WTC11 (cell line): ENCODE measurements around the gene TNN. TPM values are rescaled to one million over a fixed set of nuclear protein-coding genes. Genes with fewer than 3 reads are reported as not detected.

Experiments used
- ATAC-seq: fragments of 200-7000 bp; cut with Tn5 transposase; 2 replicates; pipeline ENCODE4 v1.10.0; 2021; ENCODE audit warnings: mild to moderate bottlenecking, moderate library complexity
- CTCF ChIA-PET: fragments of 300-600 bp; sonication (Branson Sonifier 250); formaldehyde crosslinking; loops from one replicate; lab custom pipeline; 2021; ENCODE audit warnings: antibody characterized with exemption; lab: Charles Lee
- POLR2A ChIA-PET: fragments of 350-600 bp; sonication (Branson Sonifier 250); formaldehyde crosslinking; loops from one replicate; lab custom pipeline; 2021; ENCODE audit warnings: antibody characterized with exemption; lab: Charles Lee
- DNase-seq: peaks from one replicate; pipeline ENCODE4 v3.0.0; 2021; ENCODE audit warnings: low spot score
- H3K27ac Mint-ChIP-seq: 2 replicates; pipeline ENCODE4 v1.8.0; 2021; ENCODE audit warnings: mixed read lengths
- H3K27me3 Mint-ChIP-seq: 2 replicates; pipeline ENCODE4 v1.8.0; 2021; ENCODE audit warnings: low read depth, mild to moderate bottlenecking, moderate library complexity, mixed read lengths
- H3K36me3 Mint-ChIP-seq: 2 replicates; pipeline ENCODE4 v1.8.0; 2021; ENCODE audit warnings: mixed read lengths
- H3K4me1 Mint-ChIP-seq: 2 replicates; pipeline ENCODE4 v1.8.0; 2022; ENCODE audit warnings: mixed read lengths
- H3K4me3 Mint-ChIP-seq: 2 replicates; pipeline ENCODE4 v1.8.0; 2021; ENCODE audit warnings: mild to moderate bottlenecking, moderate library complexity, mixed read lengths
- H3K9me3 Mint-ChIP-seq: 2 replicates; pipeline ENCODE4 v1.8.0; 2021; ENCODE audit warnings: mixed read lengths
- EMX1 ChIP-seq: fragments of 250-450 bp; sonication (Bioruptor Pico); IDR thresholded peaks from 2 replicates; pipeline ENCODE4 v1.8.0; 2021; ENCODE audit warnings: mild to moderate bottlenecking
- FOXK1 ChIP-seq: sonication (generic); formaldehyde crosslinking; IDR thresholded peaks from 2 replicates; pipeline ENCODE4 v1.8.0; 2022; ENCODE audit warnings: mild to moderate bottlenecking, moderate library complexity, missing genetic modification reagents
- FOXP1 ChIP-seq: sonication (generic); formaldehyde crosslinking; IDR thresholded peaks from 2 replicates; pipeline ENCODE4 v1.8.0; 2022; ENCODE audit warnings: missing genetic modification reagents, mild to moderate bottlenecking, moderate library complexity, borderline replicate concordance
- GABPB1 ChIP-seq: sonication (generic); formaldehyde crosslinking; IDR thresholded peaks from 2 replicates; pipeline ENCODE4 v1.8.1; 2023; ENCODE audit warnings: mild to moderate bottlenecking, missing genetic modification reagents
- KAT7 ChIP-seq: sonication (generic); formaldehyde crosslinking; IDR thresholded peaks from 2 replicates; pipeline ENCODE4 v1.8.1; 2023; ENCODE audit warnings: missing genetic modification reagents, mild to moderate bottlenecking, borderline replicate concordance
- MAX ChIP-seq: sonication (generic); formaldehyde crosslinking; IDR thresholded peaks from 2 replicates; pipeline ENCODE4 v1.8.0; 2022; ENCODE audit warnings: mild to moderate bottlenecking, missing genetic modification reagents
- MLX ChIP-seq: sonication (generic); formaldehyde crosslinking; IDR thresholded peaks from 2 replicates; pipeline ENCODE4 v1.8.1; 2023; ENCODE audit warnings: mild to moderate bottlenecking, missing genetic modification reagents, moderate library complexity
- MXD4 ChIP-seq: fragments of 250-450 bp; sonication (Bioruptor Pico); IDR thresholded peaks from 2 replicates; pipeline ENCODE4 v1.8.0; 2021; ENCODE audit warnings: mild to moderate bottlenecking, moderate library complexity, borderline replicate concordance
- NFE2L1 ChIP-seq: sonication (generic); formaldehyde crosslinking; IDR thresholded peaks from 2 replicates; pipeline ENCODE4 v1.8.1; 2023; ENCODE audit warnings: missing genetic modification reagents
- SMAD3 ChIP-seq: sonication (generic); formaldehyde crosslinking; IDR thresholded peaks from 2 replicates; pipeline ENCODE4 v1.8.0; 2022; ENCODE audit warnings: missing genetic modification reagents, mild to moderate bottlenecking, borderline replicate concordance
- SMAD4 ChIP-seq: sonication (generic); formaldehyde crosslinking; IDR thresholded peaks from 2 replicates; pipeline ENCODE4 v1.8.0; 2022; ENCODE audit warnings: mild to moderate bottlenecking, missing genetic modification reagents
- SOX15 ChIP-seq: fragments of 250-450 bp; sonication (Bioruptor Pico); IDR thresholded peaks from 2 replicates; pipeline ENCODE4 v1.9.0; 2021; ENCODE audit warnings: mild to moderate bottlenecking
- SP1 ChIP-seq: sonication (generic); formaldehyde crosslinking; conservative IDR thresholded peaks from 2 replicates; pipeline ENCODE4 v1.8.1; 2022; ENCODE audit warnings: missing genetic modification reagents
- STAT6 ChIP-seq: sonication (generic); formaldehyde crosslinking; conservative IDR thresholded peaks from 2 replicates; pipeline ENCODE4 v1.8.1; 2023; ENCODE audit warnings: mild to moderate bottlenecking, low read depth, missing genetic modification reagents, moderate library complexity
- TEAD4 ChIP-seq: sonication (generic); formaldehyde crosslinking; IDR thresholded peaks from 2 replicates; pipeline ENCODE4 v1.8.0; 2022; ENCODE audit warnings: mild to moderate bottlenecking, missing genetic modification reagents
- TP53 ChIP-seq: sonication (generic); formaldehyde crosslinking; IDR thresholded peaks from 2 replicates; pipeline ENCODE4 v1.8.1; 2023; ENCODE audit warnings: mild to moderate bottlenecking, missing genetic modification reagents
- ZNF281 ChIP-seq: sonication (generic); formaldehyde crosslinking; IDR thresholded peaks from 2 replicates; pipeline ENCODE4 v1.8.0; 2023; ENCODE audit warnings: mild to moderate bottlenecking, missing genetic modification reagents
- ZNF416 ChIP-seq: fragments of 250-450 bp; sonication (Bioruptor Pico); IDR thresholded peaks from 2 replicates; pipeline ENCODE4 v1.9.0; 2021; ENCODE audit warnings: mild to moderate bottlenecking, inconsistent platforms
- total RNA-seq: library from RNA; stranded (reverse); gene quantifications from 3 replicates; pipeline ENCODE4 v1.2.3, GENCODE V29; 2021
- TF ChIP-seq, protein P1 (sequence below): sonication (generic); formaldehyde crosslinking; IDR thresholded peaks from 2 replicates; pipeline ENCODE4 v1.8.1; 2022; ENCODE audit warnings: low read depth, missing genetic modification reagents, borderline replicate concordance
- TF ChIP-seq, protein P2 (sequence below): sonication (generic); formaldehyde crosslinking; IDR thresholded peaks from 2 replicates; pipeline ENCODE4 v1.8.0; 2022; ENCODE audit warnings: missing genetic modification reagents
- TF ChIP-seq, protein P3 (sequence below): sonication (generic); formaldehyde crosslinking; IDR thresholded peaks from 2 replicates; pipeline ENCODE4 v1.8.1; 2023; ENCODE audit warnings: mild to moderate bottlenecking, missing genetic modification reagents, moderate library complexity

Gene TNN
- total RNA-seq, 1 experiment from 2014 or later = 0.44 TPM

DNA sequence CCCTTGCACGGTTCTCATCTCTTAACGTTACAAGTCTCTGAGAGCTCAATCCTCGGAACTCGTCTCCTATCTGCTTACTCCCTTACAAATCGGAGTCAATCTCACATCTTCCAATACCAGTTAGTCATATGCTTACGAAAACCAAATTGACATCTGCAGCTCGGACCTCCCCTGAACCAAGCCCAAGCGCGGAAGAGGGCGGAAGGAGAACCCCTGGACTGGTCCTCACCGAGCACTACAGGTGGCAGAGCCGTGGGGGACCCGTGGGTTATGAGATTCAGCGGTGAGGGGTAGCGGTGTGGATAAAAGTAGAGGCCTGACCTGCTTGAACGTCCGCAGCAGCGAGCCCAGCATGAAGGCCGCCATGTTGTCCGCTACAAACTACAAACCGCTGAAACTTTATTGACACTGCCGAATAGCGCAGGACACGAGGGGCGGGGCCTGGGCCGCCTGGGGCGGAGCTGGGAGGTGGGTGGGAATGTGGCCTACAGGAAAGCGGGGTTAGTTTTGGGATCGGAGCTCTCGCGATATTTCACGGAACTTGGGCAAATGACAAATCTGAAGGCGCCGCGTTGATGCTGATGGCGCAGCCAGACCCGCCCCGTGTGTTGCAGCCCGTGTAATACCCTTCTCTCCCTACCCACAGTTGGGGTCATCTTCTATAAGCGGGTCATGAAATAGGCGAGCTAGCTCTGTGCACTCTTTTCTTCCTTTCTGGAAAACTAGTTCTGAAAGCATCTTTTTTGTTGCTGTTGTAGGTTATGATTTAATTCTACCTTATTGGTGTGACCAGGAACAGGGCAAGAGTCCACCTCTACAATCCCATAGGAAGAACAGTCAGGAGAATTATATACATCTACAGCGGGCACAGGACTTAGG is 44.4 kb upstream of the TNN start, which contains the start of gene MRPS14:
Gene MRPS14 (minus strand): TSS at position 383 of the 879 bp plus-strand sequence. CDS start 17 bp downstream, at position 366.
- peak within 1 kb of the TSS; percentile 98 for H3K4me3 Mint-ChIP-seq
- peak; percentile 97 for ATAC-seq
- 0 out of 2 replicates have a peak, but pooled peaks have one; percentile 73 for TF ChIP-seq KAT7 (CRISPR knock-in tag)
- TF ChIP-seq MLX = no peak
- TF ChIP-seq STAT6 (CRISPR knock-in tag) = no peak
- TF ChIP-seq MXD4 (CRISPR knock-in tag) = no peak
- peak; percentile 51; the same call in 1 of the 2 replicates for TF ChIP-seq SMAD3 (CRISPR knock-in tag)
- TF ChIP-seq, protein P1, sequence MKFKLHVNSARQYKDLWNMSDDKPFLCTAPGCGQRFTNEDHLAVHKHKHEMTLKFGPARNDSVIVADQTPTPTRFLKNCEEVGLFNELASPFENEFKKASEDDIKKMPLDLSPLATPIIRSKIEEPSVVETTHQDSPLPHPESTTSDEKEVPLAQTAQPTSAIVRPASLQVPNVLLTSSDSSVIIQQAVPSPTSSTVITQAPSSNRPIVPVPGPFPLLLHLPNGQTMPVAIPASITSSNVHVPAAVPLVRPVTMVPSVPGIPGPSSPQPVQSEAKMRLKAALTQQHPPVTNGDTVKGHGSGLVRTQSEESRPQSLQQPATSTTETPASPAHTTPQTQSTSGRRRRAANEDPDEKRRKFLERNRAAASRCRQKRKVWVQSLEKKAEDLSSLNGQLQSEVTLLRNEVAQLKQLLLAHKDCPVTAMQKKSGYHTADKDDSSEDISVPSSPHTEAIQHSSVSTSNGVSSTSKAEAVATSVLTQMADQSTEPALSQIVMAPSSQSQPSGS (CRISPR knock-in tag) = no peak
- TF ChIP-seq ZNF416 (CRISPR knock-in tag) = no peak
- peak; percentile 49 for TF ChIP-seq GABPB1 (CRISPR knock-in tag)
- no peak; the same call in 1 of the 2 replicates for TF ChIP-seq FOXP1
- peak; percentile 96 for TF ChIP-seq SP1
- TF ChIP-seq EMX1 = no peak
- no peak for TF ChIP-seq TP53 (CRISPR knock-in tag)
- no peak for TF ChIP-seq TEAD4 (CRISPR knock-in tag)
- TF ChIP-seq ZNF281 = no peak
- TF ChIP-seq SOX15 (CRISPR knock-in tag) = no peak
- peak; percentile 58; the same call in 1 of the 2 replicates for TF ChIP-seq MAX (CRISPR knock-in tag)
- peak; percentile 91 for TF ChIP-seq FOXK1
- TF ChIP-seq, protein P2, sequence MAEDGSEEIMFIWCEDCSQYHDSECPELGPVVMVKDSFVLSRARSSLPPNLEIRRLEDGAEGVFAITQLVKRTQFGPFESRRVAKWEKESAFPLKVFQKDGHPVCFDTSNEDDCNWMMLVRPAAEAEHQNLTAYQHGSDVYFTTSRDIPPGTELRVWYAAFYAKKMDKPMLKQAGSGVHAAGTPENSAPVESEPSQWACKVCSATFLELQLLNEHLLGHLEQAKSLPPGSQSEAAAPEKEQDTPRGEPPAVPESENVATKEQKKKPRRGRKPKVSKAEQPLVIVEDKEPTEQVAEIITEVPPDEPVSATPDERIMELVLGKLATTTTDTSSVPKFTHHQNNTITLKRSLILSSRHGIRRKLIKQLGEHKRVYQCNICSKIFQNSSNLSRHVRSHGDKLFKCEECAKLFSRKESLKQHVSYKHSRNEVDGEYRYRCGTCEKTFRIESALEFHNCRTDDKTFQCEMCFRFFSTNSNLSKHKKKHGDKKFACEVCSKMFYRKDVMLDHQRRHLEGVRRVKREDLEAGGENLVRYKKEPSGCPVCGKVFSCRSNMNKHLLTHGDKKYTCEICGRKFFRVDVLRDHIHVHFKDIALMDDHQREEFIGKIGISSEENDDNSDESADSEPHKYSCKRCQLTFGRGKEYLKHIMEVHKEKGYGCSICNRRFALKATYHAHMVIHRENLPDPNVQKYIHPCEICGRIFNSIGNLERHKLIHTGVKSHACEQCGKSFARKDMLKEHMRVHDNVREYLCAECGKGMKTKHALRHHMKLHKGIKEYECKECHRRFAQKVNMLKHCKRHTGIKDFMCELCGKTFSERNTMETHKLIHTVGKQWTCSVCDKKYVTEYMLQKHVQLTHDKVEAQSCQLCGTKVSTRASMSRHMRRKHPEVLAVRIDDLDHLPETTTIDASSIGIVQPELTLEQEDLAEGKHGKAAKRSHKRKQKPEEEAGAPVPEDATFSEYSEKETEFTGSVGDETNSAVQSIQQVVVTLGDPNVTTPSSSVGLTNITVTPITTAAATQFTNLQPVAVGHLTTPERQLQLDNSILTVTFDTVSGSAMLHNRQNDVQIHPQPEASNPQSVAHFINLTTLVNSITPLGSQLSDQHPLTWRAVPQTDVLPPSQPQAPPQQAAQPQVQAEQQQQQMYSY (CRISPR knock-in tag) = no peak
- no peak for TF ChIP-seq SMAD4 (CRISPR knock-in tag)
- no peak for TF ChIP-seq NFE2L1
- TF ChIP-seq, protein P3, sequence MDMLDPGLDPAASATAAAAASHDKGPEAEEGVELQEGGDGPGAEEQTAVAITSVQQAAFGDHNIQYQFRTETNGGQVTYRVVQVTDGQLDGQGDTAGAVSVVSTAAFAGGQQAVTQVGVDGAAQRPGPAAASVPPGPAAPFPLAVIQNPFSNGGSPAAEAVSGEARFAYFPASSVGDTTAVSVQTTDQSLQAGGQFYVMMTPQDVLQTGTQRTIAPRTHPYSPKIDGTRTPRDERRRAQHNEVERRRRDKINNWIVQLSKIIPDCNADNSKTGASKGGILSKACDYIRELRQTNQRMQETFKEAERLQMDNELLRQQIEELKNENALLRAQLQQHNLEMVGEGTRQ (CRISPR knock-in tag) = no peak

More for the DNA sequence above, 44.4 kb upstream of the TNN start, which contains the start of gene MRPS14:
- CTCF ChIA-PET = interaction anchor here (0.7 to 2.7 kb wide), 7 partner anchors 24 to 410 kb away, joined by 3 to 24 read pairs (median 10); partner anchors contain the start of gene CACYBP
- POLR2A ChIA-PET = interaction anchor here (0.5 to 2.0 kb wide), 10 partner anchors 11 to 291 kb away, joined by 3 to 27 read pairs (median 4); partner anchors contain the start of gene CACYBP
- Mint-ChIP-seq H3K4me1 (peaks cover 4% of the 10 kb centered on the region), H3K9me3 (peaks cover 6% of the 10 kb centered on the region), H3K36me3 (peaks cover 1% of the 10 kb centered on the region; the same call in 1 of the 2 replicates), H3K27me3 (no peaks in the 10 kb centered on the region), H3K27ac (peak within 1 kb of the TSS; percentile 97)
- DNase-seq = peak; percentile 99
